IMR-90 (cell line): ENCODE results near the gene FMN2. TPM values are rescaled to one million over a fixed set of nuclear protein-coding genes. Genes with fewer than 3 reads are reported as not detected.

Experiments used
- ATAC-seq: fragments of 200-7000 bp; cut with Tn5 transposase; 2 replicates; pipeline ENCODE4 v1.9.1; 2020; ENCODE audit warnings: low read depth, mild to moderate bottlenecking, moderate library complexity
- BruUV-seq: library from RNA; stranded (reverse); fragments of 400-500 nt; replicated peaks from 2 replicates; lab custom pipeline; 2021; lab: Mats Ljungman, UMichigan
- CTCF ChIA-PET: fragments of 300-600 bp; formaldehyde crosslinking; extraction: SDS; loops from one replicate; lab custom pipeline; 2021; ENCODE audit warnings: antibody characterized with exemption; lab: Yijun Ruan, JAX
- POLR2A ChIA-PET: fragments of 300-600 bp; sonication (Branson Sonifier 250); formaldehyde crosslinking; loops from one replicate; lab custom pipeline; 2022; ENCODE audit warnings: antibody characterized with exemption; ENCODE audit not compliant: unreplicated experiment; lab: Charles Lee
- DNase-seq: peaks from one replicate; pipeline ENCODE4 v3.0.0; 2013
- H2AFZ ChIP-seq: replicated peaks from 2 replicates; pipeline ENCODE3; 2013; ENCODE audit warnings: low read length, mild to moderate bottlenecking; ENCODE audit not compliant: poor library complexity
- H2AK5ac ChIP-seq: 2 replicates; pipeline ENCODE4 v1.6.1; 2013; ENCODE audit warnings: low read depth, low read length, inconsistent platforms
- H2AK9ac ChIP-seq: replicated peaks from 2 replicates; pipeline ENCODE3; 2013; ENCODE audit warnings: mild to moderate bottlenecking, low read depth, low read length, moderate library complexity; ENCODE audit not compliant: poor library complexity
- H2BK120ac ChIP-seq: 2 replicates; pipeline ENCODE4 v1.6.1; 2013; ENCODE audit warnings: low read depth, low read length, inconsistent platforms
- H2BK15ac ChIP-seq: 3 replicates; pipeline ENCODE4 v1.6.1; 2013; ENCODE audit warnings: low read depth, low read length, inconsistent platforms
- H2BK20ac ChIP-seq: 2 replicates; pipeline ENCODE4 v1.6.1; 2013; ENCODE audit warnings: low read depth, mild to moderate bottlenecking, inconsistent platforms, low read length, moderate library complexity
- H2BK5ac ChIP-seq: 2 replicates; pipeline ENCODE4 v1.6.1; 2013; ENCODE audit warnings: mild to moderate bottlenecking, low read depth, low read length, inconsistent platforms; ENCODE audit not compliant: poor library complexity, severe bottlenecking
- H3K14ac ChIP-seq: replicated peaks from 2 replicates; pipeline ENCODE4 v1.6.1; 2013; ENCODE audit warnings: low read depth, low read length, inconsistent platforms
- H3K18ac ChIP-seq: 2 replicates; pipeline ENCODE4 v1.6.1; 2013; ENCODE audit warnings: low read depth, low read length, control low read depth
- H3K23ac ChIP-seq: 2 replicates; pipeline ENCODE4 v1.6.1; 2013; ENCODE audit warnings: low read depth, low read length, inconsistent platforms
- H3K27ac ChIP-seq: 2 replicates; pipeline ENCODE4 v1.5.1; 2013; ENCODE audit warnings: mild to moderate bottlenecking, control low read depth, low read length; ENCODE audit not compliant: insufficient read depth
- H3K27me3 ChIP-seq: 2 replicates; pipeline ENCODE4 v1.6.1; 2013; ENCODE audit warnings: low read length; ENCODE audit not compliant: control insufficient read depth, insufficient read depth
- H3K36me3 ChIP-seq: 2 replicates; pipeline ENCODE4 v1.6.1; 2013; ENCODE audit warnings: low read length, mixed read lengths; ENCODE audit not compliant: control insufficient read depth, insufficient read depth
- H3K4ac ChIP-seq: 2 replicates; pipeline ENCODE4 v1.6.1; 2013; ENCODE audit warnings: low read depth, low read length, inconsistent platforms
- H3K4me1 ChIP-seq: 2 replicates; pipeline ENCODE4 v1.6.1; 2013; ENCODE audit warnings: low read length, mixed read lengths; ENCODE audit not compliant: control insufficient read depth, insufficient read depth
- H3K4me2 ChIP-seq: 2 replicates; pipeline ENCODE4 v1.6.1; 2013; ENCODE audit warnings: low read depth, mild to moderate bottlenecking, control low read depth, low read length, moderate library complexity
- H3K4me3 ChIP-seq: 2 replicates; pipeline ENCODE4 v1.5.1; 2013; ENCODE audit warnings: low read depth, mild to moderate bottlenecking, control low read depth, low read length, moderate library complexity; ENCODE audit not compliant: insufficient read depth
- H3K56ac ChIP-seq: 2 replicates; pipeline ENCODE4 v1.6.1; 2013; ENCODE audit warnings: low read length, inconsistent platforms; ENCODE audit not compliant: insufficient read depth; ENCODE audit errors: extremely low read depth
- H3K79me1 ChIP-seq, 2 experiments: 2 replicates each; pipeline ENCODE4 v1.6.1; 2013; ENCODE audit warnings: low read length in 2 of 2, inconsistent platforms in 1 of 2, low read depth in 1 of 2
- H3K9ac ChIP-seq: 2 replicates; pipeline ENCODE4 v1.6.1; 2013; ENCODE audit warnings: low read depth, low read length, control low read depth
- H3K9me1 ChIP-seq: 2 replicates; pipeline ENCODE4 v1.6.1; 2013; ENCODE audit warnings: low read length, inconsistent platforms; ENCODE audit not compliant: insufficient read depth
- H3K9me3 ChIP-seq: 2 replicates; pipeline ENCODE4 v1.6.1; 2013; ENCODE audit warnings: low read length; ENCODE audit not compliant: control insufficient read depth, insufficient read depth
- H4K20me1 ChIP-seq: 2 replicates; pipeline ENCODE4 v1.6.1; 2013; ENCODE audit warnings: low read length, inconsistent platforms; ENCODE audit not compliant: insufficient read depth
- H4K5ac ChIP-seq: 2 replicates; pipeline ENCODE4 v1.6.1; 2013; ENCODE audit warnings: mild to moderate bottlenecking, low read depth, low read length, control low read depth
- H4K8ac ChIP-seq, 2 experiments: 2 replicates each; pipeline ENCODE4 v1.6.1; 2013; ENCODE audit warnings: low read depth in 2 of 2, low read length in 2 of 2, control low read depth in 1 of 2, inconsistent platforms in 1 of 2
- H4K91ac ChIP-seq: 2 replicates; pipeline ENCODE4 v1.6.1; 2013; ENCODE audit warnings: low read depth, low read length, inconsistent platforms; ENCODE audit not compliant: insufficient read depth
- BHLHE40 ChIP-seq: fragments of 150-350 bp; IDR thresholded peaks from 2 replicates; pipeline ENCODE4 v1.6.1; 2016; ENCODE audit warnings: mild to moderate bottlenecking, low read depth, low read length
- CEBPB ChIP-seq: IDR thresholded peaks from 2 replicates; pipeline ENCODE4 v1.6.1; 2012; ENCODE audit warnings: low read depth, low read length, improper control_type of control experiment
- CTCF ChIP-seq: conservative IDR thresholded peaks from 2 replicates; pipeline ENCODE4 v1.5.1; 2012; ENCODE audit warnings: mild to moderate bottlenecking, low read depth, low read length, improper control_type of control experiment
- ELK1 ChIP-seq: fragments of 150-350 bp; IDR thresholded peaks from 2 replicates; pipeline ENCODE4 v1.6.1; 2016; ENCODE audit warnings: low read depth, mild to moderate bottlenecking, low read length, moderate library complexity, borderline replicate concordance
- MXI1 ChIP-seq: IDR thresholded peaks from 2 replicates; pipeline ENCODE4 v1.6.1; 2012; ENCODE audit warnings: low read depth, mild to moderate bottlenecking, low read length, moderate library complexity, borderline replicate concordance
- NFE2L2 ChIP-seq: fragments of 150-350 bp; IDR thresholded peaks from 2 replicates; pipeline ENCODE4 v1.6.1; 2016; ENCODE audit warnings: low read depth, mild to moderate bottlenecking, low read length
- USF2 ChIP-seq: fragments of 150-350 bp; IDR thresholded peaks from 2 replicates; pipeline ENCODE4 v1.6.1; 2017; ENCODE audit warnings: mild to moderate bottlenecking, antibody characterized with exemption, low read length, low read depth
- WGBS, 2 experiments: methylation state at CpG; one replicate each; pipeline versions ENCODE4 v1.1.5 to v1.1.7; 2013; ENCODE audit warnings: missing lambda C conversion rate in 2 of 2; ENCODE audit not compliant: insufficient read length in 1 of 2; ENCODE audit errors: extremely low coverage in 2 of 2; 5-methylcytosine and 5-hydroxymethylcytosine counted together
- dilution Hi-C: fragments of 300-500 bp; cut with HindIII; formaldehyde crosslinking; loops from one replicate; pipeline ENCODE4 v1.14.3; 2018; ENCODE audit warnings: low sequenced_read_pairs; ENCODE audit not compliant: unreplicated experiment
- in situ Hi-C: fragments of 300-500 bp; cut with MboI; formaldehyde crosslinking; loops from 3 replicates; pipeline ENCODE4 v1.14.3; 2019; ENCODE audit warnings: low sequenced_read_pairs, inconsistent platforms, mixed read lengths
- intact Hi-C: fragments of 100-400 bp; cut with micrococcal nuclease; formaldehyde crosslinking; loops from 2 replicates; pipeline ENCODE4 v1.10.0; 2022
- polyA plus RNA-seq, 3 experiments: library from polyadenylated mRNA; depleted of rRNA; stranded (reverse); fragments of >200 nt; gene quantifications; 2 replicates each; pipeline ENCODE4 v1.2.3, GENCODE V29; 2012; ENCODE audit warnings: low replicate concordance in 1 of 3
- total RNA-seq: library from RNA; depleted of rRNA; stranded (reverse); fragments of >200 nt; gene quantifications from 2 replicates; pipeline ENCODE4 v1.2.3, GENCODE V29; 2012

FMN2 gene
- total and polyA plus RNA-seq, 2 of the 4 experiments (the other 2 are of a cell fraction): 29.0 to 35.8 TPM

DNA sequence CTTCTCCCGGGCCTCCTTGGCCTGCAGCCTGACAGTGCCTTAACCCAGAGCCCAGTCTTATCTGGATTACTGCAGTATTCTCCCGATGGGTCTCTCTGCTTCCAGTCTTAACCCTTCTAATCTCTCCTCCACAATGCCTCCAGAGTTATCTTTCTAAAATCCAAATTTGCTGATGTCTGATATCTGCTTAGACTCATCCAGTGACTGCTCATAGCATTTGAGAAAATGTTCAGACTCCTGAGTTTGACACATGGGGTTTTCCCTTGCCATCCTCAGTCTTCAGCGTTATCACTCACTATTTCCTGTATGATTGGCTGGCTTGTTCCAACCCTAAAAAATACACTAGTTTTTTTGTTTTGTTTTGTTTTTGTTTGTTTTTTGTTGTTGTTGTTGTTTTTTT, 102.0 kb downstream of the FMN2 start:
- peaks cover 28 to 29% of the 10 kb centered on the region in 2 experiments for H3K79me1 ChIP-seq
- no peaks in the 10 kb centered on the region; the same call in 1 of the 2 replicates for H3K36me3 ChIP-seq
- TF ChIP-seq CTCF: no peak
- TF ChIP-seq ELK1: no peak
- TF ChIP-seq MXI1: no peak
- TF ChIP-seq BHLHE40: no peak
- no peak for TF ChIP-seq CEBPB
- TF ChIP-seq NFE2L2: no peak
- TF ChIP-seq USF2: no peak
- no peaks in the 10 kb centered on the region for H3K9me1 ChIP-seq
- H3K18ac ChIP-seq: 0 out of 2 replicates have a peak overlapping the region, but pooled peaks have one; percentile 37
- H3K9ac ChIP-seq: no peak overlapping the region
- H4K8ac ChIP-seq: peak overlapping the region; percentile 13 to 25; a peak in 1 of 4 replicates
- POLR2A ChIA-PET: no interaction called here
- no peaks in the 10 kb centered on the region for H3K4me1 ChIP-seq
- H2AFZ ChIP-seq: no peak overlapping the region
- WGBS, 2 experiments: no CpG with 5 or more reads among the region's 3 CpGs
- H2BK120ac ChIP-seq: peak overlapping the region; percentile 6; the same call in 1 of the 2 replicates
- H3K56ac ChIP-seq: no peak overlapping the region
- H2BK5ac ChIP-seq: no peak overlapping the region
- H3K4ac ChIP-seq: no peak overlapping the region
- H4K20me1 ChIP-seq: no peaks in the 10 kb centered on the region
- BruUV-seq: no TSS peak
- in situ Hi-C loops (loop anchor here (10.0 to 25.0 kb wide), 2 partner anchors 401 to 1319 kb away; partner anchors contain the start of gene FH), dilution Hi-C loops (loop anchor here (25.0 kb wide), 1 partner anchor 156 kb away; no protein-coding TSS in a partner anchor), intact Hi-C loops (loop anchor here (2.0 to 5.0 kb wide), 4 partner anchors 119 to 479 kb away; no protein-coding TSS in a partner anchor)
- peak overlapping the region; percentile 12; the same call in 1 of the 3 replicates for H2BK15ac ChIP-seq
- ATAC-seq (no peak), DNase-seq (no peak)
- CTCF ChIA-PET: interaction anchor here (1.0 kb wide), 1 partner anchor 166 kb away, joined by 3 read pairs; no protein-coding TSS in a partner anchor
- no peak overlapping the region for H2AK9ac ChIP-seq
- H3K4me3 ChIP-seq: no peak overlapping the region
- no peak overlapping the region for H3K27ac ChIP-seq
- H3K23ac ChIP-seq: no peak overlapping the region
- no peak overlapping the region for H3K4me2 ChIP-seq
- H4K5ac ChIP-seq: no peak overlapping the region; the same call in 1 of the 2 replicates
- H2AK5ac ChIP-seq: peak overlapping the region; percentile 52; the same call in 1 of the 2 replicates
- peak overlapping the region; percentile 6; the same call in 1 of the 2 replicates for H2BK20ac ChIP-seq
- H3K9me3 ChIP-seq: no peaks in the 10 kb centered on the region
- H3K27me3 ChIP-seq: no peaks in the 10 kb centered on the region
- 0 out of 2 replicates have a peak overlapping the region, but pooled peaks have one; percentile 18 for H4K91ac ChIP-seq
- H3K14ac ChIP-seq: no peak overlapping the region
